GM19193 (cell line): ENCODE measurements around the gene TMEM106B.

ENCODE experiments used
- POLR2A ChIP-seq: IDR thresholded peaks from 4 replicates; pipeline ENCODE4 v1.6.1; 2011; ENCODE audit not compliant: insufficient read depth, insufficient read length; ENCODE audit errors: extremely low read depth

Gene TMEM106B

GRCh38 chr7:12221414-12221813 lies 10.3 kb downstream of the TMEM106B start:
- TF ChIP-seq POLR2A, result no peak

GRCh38 chr7:12222889-12223579 lies 11.9 kb downstream of the TMEM106B start:
- no peak for TF ChIP-seq POLR2A

GRCh38 chr7:12226756-12227155 lies 15.7 kb downstream of the TMEM106B start:
- no peak for TF ChIP-seq POLR2A

GRCh38 chr7:12228024-12228423 lies 16.9 kb downstream of the TMEM106B start:
- no peak for TF ChIP-seq POLR2A

GRCh38 chr7:12229046-12229445 lies 18.0 kb downstream of the TMEM106B start:
- TF ChIP-seq POLR2A, result no peak

GRCh38 chr7:12231097-12231496 lies 20.0 kb downstream of the TMEM106B start:
- TF ChIP-seq POLR2A, result no peak

GRCh38 chr7:12233175-12233574 lies 22.1 kb downstream of the TMEM106B start:
- TF ChIP-seq POLR2A, result no peak

GRCh38 chr7:12234334-12234865 lies 23.3 kb downstream of the TMEM106B start:
- TF ChIP-seq POLR2A, result no peak

- no peak for TF ChIP-seq POLR2A
Measured at GRCh38 chr7:12235970-12236369, 24.9 kb downstream of the TMEM106B start.

GRCh38 chr7:12237007-12237406 lies 25.9 kb downstream of the TMEM106B start:
- no peak for TF ChIP-seq POLR2A

GRCh38 chr7:12239806-12240205 lies 28.7 kb downstream of the TMEM106B start:
- TF ChIP-seq POLR2A, result no peak

- no peak for TF ChIP-seq POLR2A
Measured at GRCh38 chr7:12244129-12244528, 33.0 kb downstream of the TMEM106B start.

GRCh38 chr7:12244694-12245093 lies 33.6 kb downstream of the TMEM106B start:
- TF ChIP-seq POLR2A, result no peak

GRCh38 chr7:12249706-12250105 lies 38.6 kb downstream of the TMEM106B start:
- TF ChIP-seq POLR2A, result no peak

- TF ChIP-seq POLR2A, result no peak
Measured at GRCh38 chr7:12250232-12250631, 39.1 kb downstream of the TMEM106B start.

GRCh38 chr7:12256090-12256489 lies 45.0 kb downstream of the TMEM106B start:
- TF ChIP-seq POLR2A, result no peak

GRCh38 chr7:12257582-12257981 lies 46.5 kb downstream of the TMEM106B start:
- TF ChIP-seq POLR2A, result no peak

GRCh38 chr7:12258074-12258473 lies 47.0 kb downstream of the TMEM106B start:
- TF ChIP-seq POLR2A, result no peak

- TF ChIP-seq POLR2A, result no peak
Measured at GRCh38 chr7:12267542-12267941, 56.4 kb downstream of the TMEM106B start.
